ENCODE measurements around the gene DOCK9.

DNA sequence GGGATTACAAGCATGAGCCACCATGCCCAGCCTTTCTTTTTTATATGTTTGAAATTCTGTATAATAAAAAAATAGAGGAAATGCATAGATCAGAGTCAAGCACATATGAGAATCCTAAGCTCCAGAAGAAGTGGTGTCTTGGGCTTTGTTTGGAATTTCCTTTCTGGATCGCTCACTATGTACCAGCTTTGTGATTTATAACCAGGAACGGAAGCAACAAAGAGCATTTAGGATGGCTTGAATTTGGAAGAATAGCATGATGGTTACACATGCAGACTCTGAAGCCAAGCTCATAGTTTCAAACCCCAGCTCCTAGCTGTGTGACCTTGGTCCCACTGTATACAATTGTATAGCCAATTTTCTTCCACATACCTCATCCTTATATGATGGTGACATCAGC is 197.4 kb downstream of the DOCK9 start:
- TF ChIP-seq MAX (CRISPR knock-in tag; IDR thresholded peaks at IDR 0.05) (no peak), NFYB (IDR thresholded peaks at IDR 0.05; ENCODE audit: extremely low read depth, insufficient read length) (no peak), POLR3G (IDR thresholded peaks at IDR 0.05; ENCODE audit: extremely low read depth, insufficient read length, insufficient replicate concordance) (no peak), SRSF9 (IDR thresholded peaks at IDR 0.05; ENCODE audit: borderline replicate concordance, low read depth, low read length) (no peak), PHF8 (IDR thresholded peaks at IDR 0.05; ENCODE audit: borderline replicate concordance, low read length) (no peak), CREB1 (IDR thresholded peaks at IDR 0.05) (no peak), CREB1 (CRISPR knock-in tag; IDR thresholded peaks at IDR 0.05) (no peak), KDM4B (IDR thresholded peaks at IDR 0.05; ENCODE audit: borderline replicate concordance in 2 of 2, low read depth in 1 of 2) (no peak)
- TF ChIP-seq, protein P1, sequence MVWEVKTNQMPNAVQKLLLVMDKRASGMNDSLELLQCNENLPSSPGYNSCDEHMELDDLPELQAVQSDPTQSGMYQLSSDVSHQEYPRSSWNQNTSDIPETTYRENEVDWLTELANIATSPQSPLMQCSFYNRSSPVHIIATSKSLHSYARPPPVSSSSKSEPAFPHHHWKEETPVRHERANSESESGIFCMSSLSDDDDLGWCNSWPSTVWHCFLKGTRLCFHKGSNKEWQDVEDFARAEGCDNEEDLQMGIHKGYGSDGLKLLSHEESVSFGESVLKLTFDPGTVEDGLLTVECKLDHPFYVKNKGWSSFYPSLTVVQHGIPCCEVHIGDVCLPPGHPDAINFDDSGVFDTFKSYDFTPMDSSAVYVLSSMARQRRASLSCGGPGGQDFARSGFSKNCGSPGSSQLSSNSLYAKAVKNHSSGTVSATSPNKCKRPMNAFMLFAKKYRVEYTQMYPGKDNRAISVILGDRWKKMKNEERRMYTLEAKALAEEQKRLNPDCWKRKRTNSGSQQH (CRISPR knock-in tag; IDR thresholded peaks at IDR 0.05) = no peak

All from K562 (cell line).